HG03521 (cell line): ENCODE data around the gene MYL1.

ENCODE experiments used
- ATAC-seq: cut with Tn5 transposase; IDR thresholded peaks from one replicate; pipeline ENCODE4 v1.9.1; 2021; ENCODE audit warnings: mild to moderate bottlenecking, moderate library complexity; ENCODE audit not compliant: unreplicated experiment

MYL1 gene

DNA sequence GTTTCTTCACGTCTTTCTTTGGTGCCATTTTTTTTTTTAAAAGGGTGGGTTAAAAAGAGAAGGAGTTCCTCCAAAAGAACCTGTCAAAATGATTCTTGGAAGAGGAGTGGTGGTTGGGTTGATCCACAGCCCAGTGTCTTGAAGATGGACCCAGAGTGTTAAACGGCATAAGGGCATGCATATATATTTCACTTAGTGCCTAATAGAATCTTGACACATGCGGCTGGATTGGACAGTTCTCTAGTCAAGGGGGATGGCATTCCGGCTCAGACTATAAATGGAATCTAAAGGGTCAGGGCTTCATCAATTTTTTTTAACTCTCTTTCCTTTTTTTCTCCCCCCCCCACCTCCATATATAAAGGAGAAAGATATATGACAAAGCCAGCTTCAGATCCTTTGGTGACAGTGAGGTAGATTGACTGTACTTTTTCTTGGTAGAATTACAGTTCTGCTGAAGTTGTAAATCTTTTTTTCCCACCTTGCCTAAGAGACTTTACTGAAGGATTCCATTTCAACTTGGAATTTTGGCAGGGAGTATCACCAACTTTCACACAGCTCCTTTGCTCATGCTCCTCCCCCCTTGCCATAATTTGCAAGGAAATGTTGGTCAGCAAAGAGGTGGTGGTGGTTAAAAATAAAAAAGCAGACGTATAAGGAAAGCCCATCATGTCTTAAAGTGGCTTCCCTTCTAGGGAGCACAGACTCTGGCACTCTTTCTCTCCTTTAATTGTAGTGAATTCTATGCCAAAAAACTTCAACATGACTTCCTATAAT, at the start of gene MYL1:
Gene MYL1 (minus strand): TSS at position 160 of the 774 bp plus-strand sequence. CDS start 132 bp downstream, at position 28.
- ATAC-seq: no peak

DNA sequence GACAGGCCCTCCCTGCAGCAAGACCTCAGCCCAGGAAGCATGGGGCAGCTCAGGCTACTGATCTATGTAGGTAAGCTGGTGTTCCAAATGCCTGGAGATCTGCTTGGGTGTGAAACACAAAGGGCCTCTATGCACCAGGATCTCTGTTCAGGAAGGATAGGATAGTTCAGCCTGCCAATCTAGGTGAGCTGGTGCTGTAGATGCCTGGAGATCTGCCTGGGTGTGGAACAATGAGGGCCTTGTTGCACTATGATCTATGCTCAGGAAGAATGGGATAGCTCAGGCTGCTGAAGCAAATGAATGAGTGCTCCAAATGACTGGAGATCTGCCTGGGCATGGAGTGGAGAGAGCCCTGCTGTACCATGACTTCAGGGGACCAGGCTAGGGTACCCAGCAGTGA, 48.9 kb upstream of the MYL1 start:
- no peak for ATAC-seq

DNA sequence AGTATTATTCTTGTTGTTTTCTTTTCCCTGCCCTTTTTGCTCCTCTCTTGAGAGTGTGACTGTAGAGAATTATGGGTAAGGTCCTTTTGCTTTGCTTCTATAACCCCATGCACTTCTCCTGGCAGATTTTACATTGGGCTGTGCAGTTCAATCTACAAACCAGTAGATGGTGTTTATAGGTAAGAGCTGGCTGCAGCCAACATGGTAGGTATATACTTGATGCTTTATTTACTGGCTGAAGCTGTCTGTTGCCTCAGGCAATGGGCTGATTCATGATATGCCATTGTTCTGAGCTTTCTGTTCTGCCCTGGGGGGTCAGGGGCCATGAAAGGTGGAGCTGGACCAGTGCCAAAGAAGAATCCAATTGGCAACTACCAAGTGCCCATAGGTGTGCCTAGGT, 48.3 kb upstream of the MYL1 start:
- ATAC-seq: no peak

DNA sequence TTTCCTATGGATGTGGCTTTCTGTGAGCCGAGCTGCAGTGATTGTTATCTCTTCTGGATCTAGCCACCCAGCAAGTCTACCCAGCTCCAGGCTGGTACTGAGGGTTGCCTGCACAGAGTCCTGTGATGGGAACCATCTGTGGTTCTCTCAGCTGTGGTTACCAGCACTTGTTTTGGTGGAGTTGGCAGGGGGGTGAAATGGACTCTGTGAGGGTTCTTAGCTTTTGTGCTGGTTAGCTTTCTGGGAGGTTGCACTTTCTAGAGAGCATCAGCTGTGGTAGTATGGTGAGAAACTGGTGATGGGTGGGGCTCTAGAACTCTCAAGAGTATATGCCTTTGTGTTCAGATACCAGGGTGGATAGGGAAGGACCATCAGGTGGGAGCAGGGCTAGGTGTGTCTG, 45.4 kb upstream of the MYL1 start:
- no peak for ATAC-seq

DNA sequence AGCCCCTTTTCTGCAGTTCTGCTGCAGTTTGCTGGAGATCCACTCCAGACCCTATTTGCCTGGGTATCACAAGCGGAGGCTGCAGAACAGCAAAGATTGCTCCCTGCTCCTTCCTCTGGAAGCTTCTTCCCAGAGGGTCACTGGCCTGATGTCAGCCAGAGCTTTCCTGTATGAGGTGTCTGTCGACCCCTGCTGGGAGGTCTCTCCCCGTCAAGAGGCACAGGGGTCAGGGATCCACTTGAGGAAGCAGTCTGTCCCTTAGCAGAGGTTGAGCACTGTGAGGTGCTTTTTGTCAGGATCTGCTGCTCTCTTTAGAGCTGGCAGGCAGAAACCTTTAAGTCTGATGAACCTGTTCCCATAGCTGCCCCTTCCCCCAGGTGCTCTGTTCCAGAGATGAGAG, 42.0 kb upstream of the MYL1 start:
- no peak for ATAC-seq

DNA sequence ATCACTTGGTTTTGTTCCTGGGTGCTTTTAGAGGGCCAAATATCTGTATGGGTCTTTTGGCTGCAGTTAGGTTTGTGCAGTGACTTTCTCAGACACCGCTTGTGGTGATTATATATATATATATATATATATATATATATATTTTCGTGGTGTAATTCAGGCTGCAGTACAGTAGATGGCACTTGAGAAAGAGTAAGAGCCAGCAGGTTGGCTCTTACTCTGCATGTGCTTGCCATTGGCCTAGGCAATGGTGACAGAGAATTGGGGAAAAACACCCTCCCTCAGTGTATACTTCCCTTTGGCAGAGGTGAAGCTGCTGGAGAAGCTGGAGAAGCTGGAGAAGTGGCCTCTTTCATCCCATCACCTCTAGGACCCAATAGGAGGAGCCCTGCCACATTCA, 22.2 kb upstream of the MYL1 start:
- no peak for ATAC-seq

DNA sequence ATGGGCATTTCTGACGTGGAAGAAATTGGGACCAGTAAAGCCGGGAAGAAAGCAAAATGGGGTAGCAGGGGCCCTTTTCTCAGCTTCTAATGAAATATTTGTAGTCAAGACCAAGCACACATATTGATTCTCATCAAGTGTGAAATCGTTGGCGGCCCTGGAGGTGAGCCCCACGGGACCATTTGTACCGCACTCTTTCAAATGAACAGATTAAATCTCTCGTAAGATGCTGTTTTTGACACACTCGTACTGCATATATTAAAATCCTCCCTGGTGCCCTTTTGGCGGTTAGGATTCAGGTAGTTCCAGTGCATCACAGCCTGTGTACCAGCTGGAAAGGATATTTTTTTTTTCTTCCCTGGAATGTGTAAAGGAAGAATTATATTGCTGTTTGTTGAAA, 9.9 kb upstream of the MYL1 start:
- no peak for ATAC-seq

DNA sequence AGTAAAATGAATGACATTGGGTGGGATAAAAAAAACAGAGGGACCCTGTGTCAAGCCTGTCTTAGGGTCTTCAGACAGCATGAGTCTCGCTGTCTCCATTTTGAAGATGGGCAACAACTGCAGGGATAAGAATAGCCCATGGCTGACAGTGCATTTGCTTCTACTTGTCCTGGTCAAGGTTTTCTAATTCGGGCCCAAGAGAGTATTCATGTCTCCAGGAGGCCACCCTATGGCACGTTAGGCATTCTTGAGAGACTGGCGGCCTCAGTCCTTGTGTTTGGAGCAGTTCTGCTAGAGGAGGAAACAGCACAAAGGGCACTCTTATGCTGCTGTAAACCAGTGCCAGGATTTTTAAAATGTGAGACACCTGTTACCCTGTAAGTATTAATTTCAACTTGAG, 9.5 kb upstream of the MYL1 start:
- ATAC-seq: no peak

DNA sequence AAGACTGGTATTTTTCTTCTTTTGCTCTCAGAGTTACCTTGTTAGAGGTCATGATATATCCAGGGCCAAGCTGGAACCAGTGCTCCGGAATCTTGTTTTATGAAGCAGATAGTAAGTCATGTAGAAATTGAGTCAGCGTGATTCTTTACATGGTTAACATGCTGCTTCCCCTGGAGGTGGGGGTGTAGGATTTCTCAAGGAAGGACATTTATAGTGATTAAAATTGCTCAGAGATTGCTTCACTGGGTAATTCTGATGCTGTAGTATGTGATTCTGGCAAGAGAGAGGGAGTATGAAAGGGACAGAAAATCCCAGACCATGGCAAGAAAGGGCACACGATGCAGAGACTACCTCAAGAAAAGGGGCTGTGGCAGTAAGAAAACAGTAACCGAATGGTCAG, 8.0 kb upstream of the MYL1 start:
- ATAC-seq: no peak

DNA sequence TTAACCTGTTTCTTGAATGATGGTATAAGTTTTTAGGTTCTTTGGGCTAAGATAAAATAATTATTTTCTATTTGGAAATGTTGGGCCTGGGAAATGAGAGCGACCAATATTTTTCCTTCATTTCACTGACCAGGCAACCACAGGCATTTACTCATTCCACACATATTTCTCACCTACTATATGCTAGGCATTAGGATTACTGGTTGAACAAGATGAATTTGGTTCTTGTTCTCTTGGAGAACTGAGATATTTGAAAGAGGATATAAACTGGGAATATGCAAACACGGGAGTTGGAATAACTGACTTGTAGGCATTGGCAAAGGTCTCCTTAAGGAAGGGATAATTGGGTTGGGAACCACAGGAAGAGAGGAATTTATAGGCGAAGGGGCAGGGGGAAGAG, 3.9 kb upstream of the MYL1 start:
- ATAC-seq: no peak

DNA sequence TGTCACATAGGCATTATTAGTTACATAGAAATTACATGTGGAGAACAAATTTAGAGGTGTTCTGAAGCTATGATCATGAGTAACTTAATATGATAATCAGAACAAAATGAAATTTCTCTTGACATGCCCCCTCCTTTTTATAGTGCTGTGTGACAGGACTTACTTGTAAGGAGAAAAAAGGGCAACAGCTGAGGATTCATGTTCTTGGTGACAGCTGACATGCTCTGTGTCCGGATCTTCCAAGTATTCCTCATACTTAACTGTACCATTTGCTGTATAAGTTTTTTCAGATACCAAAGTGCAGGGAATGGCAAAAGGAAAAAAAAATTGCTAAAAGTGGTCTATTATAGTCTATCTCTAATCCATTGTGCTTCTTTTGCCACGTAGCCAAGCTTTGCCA, 3.5 kb upstream of the MYL1 start:
- ATAC-seq: no peak

DNA sequence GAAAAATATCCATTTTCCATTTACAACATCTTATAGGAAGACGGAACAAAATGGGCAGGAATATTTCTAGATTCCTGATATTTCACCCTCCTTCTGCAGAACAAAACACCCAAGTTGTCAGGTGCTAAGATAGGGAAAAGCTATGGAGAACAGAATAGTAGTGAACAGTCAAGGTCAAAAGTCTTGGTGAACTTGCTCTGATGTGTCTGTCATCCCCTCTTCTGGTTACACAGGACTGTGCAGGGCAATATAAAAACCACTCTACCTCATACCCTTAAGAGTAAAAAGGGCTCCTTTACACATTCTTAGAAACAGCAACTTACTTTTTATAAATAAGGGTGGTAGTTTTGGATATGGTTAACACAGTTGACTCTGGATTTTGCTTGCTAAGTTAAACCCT, 4.4 kb downstream of the MYL1 start:
- ATAC-seq: no peak

DNA sequence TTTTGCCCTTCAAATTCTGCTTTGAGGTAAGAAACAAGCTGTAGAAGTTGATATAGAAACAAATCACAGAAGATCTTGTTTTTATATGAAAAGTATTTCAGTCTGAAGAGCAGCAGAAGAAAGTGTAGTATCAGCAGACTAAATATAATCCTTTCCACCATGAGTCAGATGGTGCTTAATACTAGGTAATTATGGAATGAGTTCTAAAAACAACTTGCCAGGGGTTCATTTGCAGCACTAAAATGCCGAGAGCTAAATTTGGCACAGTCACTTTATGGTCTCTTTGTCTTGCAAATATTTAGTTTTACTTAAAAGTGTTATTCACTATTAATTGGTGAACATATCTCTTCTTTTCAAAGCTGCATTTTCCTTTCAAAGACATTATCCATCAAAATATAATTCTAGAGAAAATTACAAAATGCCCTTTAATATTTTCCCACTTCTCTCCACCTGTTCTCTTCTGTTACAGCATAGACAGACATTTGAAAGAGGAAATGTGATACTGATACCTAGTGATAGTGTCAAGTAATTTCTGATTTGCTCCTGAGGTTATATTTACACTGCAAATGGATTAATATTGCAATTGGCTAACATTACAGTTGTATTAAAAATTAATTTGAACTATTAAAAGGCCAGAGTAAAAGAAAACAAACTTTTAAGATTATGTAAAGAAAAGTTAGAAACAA, 5.3 kb downstream of the MYL1 start:
- ATAC-seq: no peak

DNA sequence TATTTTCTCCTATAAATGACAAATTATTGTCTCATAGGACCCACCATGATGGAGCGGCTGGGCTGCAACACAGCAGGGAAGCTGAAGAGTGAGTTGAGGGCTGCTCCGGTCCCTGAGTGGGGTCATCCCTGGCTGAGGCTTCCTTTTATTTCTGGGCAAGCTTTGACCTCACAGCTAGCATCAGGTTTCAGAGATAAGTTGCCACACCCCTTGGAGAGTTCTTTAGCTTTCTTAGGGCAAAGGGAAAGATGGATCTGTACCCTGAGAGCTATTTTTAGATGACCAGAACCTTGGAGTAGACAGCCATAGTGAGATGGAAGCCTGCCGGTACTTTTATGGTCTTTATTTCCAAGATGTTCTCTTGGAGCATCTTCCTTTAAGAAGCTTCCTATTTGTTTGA, 11.5 kb downstream of the MYL1 start:
- no peak for ATAC-seq

DNA sequence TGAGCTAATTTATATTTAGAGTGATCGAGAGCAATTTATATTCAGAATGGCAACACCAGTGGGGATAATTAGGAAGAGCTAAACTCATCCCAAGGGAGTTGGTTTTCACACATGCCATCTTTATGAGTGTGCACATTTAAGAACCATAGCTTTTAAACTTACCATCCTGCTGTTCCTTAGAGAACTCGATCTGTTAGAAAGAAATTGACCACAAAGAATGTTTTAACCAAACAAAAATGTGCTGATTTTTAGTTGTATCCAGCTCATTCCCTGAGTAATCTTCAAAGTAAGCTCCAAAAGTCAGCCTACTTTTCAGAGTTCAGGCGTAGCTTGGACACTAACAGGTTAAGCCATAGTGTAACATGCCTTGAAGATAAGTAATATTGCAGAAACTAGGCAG, 12.6 kb downstream of the MYL1 start:
- no peak for ATAC-seq

DNA sequence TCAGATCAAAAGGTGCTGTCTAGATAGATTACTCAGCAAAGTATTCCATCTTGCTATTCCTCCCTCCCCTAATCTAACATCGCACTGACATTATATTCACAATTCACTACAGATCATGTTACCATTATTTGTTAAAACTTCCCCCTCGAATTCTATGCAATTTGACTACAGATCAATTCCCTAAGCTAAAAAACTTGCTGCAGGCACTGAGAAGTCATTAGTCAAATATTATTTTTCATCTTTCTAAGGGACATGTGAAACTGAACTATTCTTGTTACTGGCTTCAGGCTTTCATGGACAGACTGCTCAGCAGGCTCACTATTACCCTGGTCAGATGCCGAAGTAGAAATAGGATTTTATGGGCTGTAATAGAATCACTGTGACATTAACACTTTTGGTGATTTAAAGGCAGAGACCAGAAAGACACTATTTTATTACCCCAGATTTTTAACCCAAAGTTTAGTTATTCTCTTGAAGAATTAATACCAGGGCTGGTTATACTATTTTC, 15.1 kb downstream of the MYL1 start:
- ATAC-seq: no peak

DNA sequence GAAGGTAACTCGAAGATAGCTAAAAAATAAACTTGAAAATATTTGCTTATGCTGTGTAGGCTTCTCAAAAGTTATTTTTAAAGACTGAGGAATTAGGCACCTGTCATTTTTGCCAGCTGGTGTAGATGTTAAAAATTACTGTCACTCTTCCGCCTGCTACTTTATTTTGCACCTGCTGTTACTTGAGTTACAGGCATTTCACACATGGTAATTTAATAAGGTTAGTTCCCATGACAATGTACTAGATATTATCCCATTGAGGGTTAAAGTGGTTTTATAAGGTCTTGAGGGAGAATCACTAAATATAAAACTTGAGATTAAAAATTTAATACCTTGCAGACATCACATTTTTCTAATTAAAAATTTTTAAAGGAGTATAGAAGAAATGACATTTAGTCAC, 26.6 kb downstream of the MYL1 start:
- ATAC-seq: no peak

DNA sequence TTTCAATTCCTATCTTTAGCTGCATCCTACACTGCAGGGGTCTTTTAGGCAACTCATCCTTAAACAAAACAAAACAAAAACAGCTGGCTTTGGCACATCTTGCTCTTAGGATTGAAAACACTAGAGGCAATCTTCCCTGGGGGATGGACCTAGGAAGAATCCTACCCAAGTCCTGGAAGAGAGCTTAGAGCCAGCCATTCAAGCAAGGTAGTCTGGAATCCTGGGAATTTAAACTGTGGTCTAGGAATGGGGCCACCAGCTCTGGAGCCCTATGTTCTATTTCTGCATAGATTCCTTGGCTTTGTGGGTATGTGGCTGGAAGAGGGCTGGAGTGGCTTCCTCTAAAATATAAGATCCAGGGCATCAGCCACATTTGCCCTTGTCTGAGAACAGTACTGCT, 27.7 kb downstream of the MYL1 start:
- no peak for ATAC-seq

DNA sequence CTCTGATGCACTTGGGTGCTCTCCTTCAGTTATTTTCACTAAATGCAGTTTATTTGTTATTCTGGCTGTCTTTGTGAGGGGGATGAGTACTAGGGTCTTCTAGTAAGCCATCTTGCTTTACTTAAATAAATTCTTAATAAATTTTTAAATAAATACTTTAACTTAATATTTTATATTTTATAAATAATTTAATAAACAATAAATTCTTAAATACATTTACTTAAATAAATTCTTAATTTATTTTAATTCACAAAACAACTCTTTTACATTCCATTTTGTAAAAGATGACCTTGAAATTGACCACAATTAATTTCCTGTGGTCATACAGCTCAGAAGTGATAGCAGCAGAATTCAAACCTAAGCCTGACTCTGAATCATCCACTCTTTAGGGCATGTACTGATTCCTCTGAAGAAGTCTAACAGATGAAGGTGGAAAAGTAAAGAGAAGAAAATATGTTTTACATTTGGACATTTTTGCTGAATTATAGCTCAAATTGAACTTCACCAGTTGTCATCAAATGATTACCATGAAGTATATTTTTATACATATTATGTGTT, 28.8 kb downstream of the MYL1 start:
- ATAC-seq: no peak

DNA sequence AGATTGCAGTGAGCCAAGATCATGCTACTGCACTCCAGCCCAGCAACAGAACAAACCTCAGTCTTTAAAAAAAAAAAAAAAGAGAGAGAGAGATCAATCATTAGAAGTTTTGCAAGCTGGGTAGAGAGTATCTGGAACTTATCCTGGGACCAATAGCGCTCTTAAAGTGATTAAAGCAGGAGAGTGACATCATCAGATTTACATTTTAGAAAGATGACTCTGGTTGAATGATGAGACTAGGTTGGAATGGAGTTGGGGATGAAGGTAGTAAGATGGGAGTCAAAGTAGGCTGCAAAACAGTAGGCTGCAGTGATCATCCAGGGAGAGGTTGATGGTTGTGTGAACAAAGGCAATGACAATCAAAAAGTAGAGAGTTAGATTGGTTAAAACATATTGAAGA, 37.8 kb downstream of the MYL1 start:
- no peak for ATAC-seq

DNA sequence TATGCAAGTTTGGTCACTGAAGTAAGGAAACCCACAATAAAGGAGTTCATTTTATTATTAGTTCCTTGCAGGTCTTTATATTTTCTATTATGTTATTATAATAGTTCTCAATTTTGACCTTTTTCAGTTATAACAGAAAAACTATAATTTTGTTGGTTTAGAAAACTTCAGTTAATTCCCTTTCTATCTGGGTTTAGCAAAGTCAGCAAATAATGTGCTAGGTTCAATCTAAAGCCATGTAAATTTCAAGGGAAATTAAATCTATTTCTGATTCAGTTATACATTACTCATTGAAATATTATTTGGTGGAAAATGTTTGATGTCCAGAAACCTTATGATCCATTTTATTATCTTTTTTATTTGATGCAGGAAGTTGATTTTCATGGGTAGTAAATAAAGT, 43.7 kb downstream of the MYL1 start:
- ATAC-seq: no peak

DNA sequence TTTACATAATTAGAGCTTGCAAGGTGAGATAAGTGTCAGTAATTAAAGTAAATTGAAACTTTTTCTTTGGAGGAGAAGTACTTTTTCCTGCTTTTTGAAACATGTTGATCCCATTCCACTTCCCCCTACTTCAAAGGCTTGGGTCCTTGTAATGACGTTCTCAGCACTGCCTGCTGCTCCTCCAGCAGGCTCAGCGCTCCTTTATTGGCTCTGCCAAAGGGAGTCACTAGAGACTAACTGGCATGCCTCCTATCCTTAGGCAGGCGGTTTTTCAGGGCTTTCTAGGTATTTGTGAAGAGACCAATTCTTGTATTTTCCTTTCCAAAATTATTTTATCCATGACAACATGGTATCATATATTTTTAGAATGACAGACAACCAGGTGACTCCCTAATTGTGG, 45.8 kb downstream of the MYL1 start:
- ATAC-seq: no peak
